Activated CD8-positive, alpha-beta T cell treated with anti-CD3 and anti-CD28 coated beads, Interleukin-2, amount 10 ng/mL, durations not matched to agents 7 days and 5 days (primary cell): ENCODE data around the gene LAMTOR5. TPM values are rescaled to one million over a fixed set of nuclear protein-coding genes. Genes with fewer than 3 reads are reported as not detected.

Experiments
- ATAC-seq: fragments of 150-1000 bp; cut with Tn5 transposase; one replicate; pipeline ENCODE4 v1.10.0; 2021; ENCODE audit warnings: moderate library complexity
- CTCF ChIA-PET: fragments of 350-600 bp; sonication (Branson Sonifier 250); formaldehyde crosslinking; loops from one replicate; lab custom pipeline; 2021; ENCODE audit warnings: antibody characterized with exemption; lab: Charles Lee
- POLR2A ChIA-PET: fragments of 350-600 bp; sonication (Branson Sonifier 250); formaldehyde crosslinking; loops from one replicate; lab custom pipeline; 2021; ENCODE audit warnings: antibody characterized with exemption; lab: Charles Lee
- DNase-seq: peaks from one replicate; pipeline ENCODE4 v3.0.0-alpha.2; 2020
- H3K27ac Mint-ChIP-seq: one replicate; pipeline ENCODE4 v1.8.0; 2021; ENCODE audit warnings: mild to moderate bottlenecking, mixed read lengths
- H3K27me3 Mint-ChIP-seq: one replicate; pipeline ENCODE4 v1.8.0; 2021; ENCODE audit warnings: low read depth, mixed read lengths
- H3K36me3 Mint-ChIP-seq: one replicate; pipeline ENCODE4 v1.8.0; 2021; ENCODE audit warnings: low read depth, mixed read lengths
- H3K4me1 Mint-ChIP-seq: one replicate; pipeline ENCODE4 v1.8.0; 2021; ENCODE audit warnings: low read depth, mixed read lengths
- H3K4me3 Mint-ChIP-seq: one replicate; pipeline ENCODE4 v1.8.0; 2021; ENCODE audit warnings: mild to moderate bottlenecking, mixed read lengths
- H3K9me3 Mint-ChIP-seq: one replicate; pipeline ENCODE4 v1.8.0; 2022; ENCODE audit warnings: mixed read lengths; ENCODE audit not compliant: insufficient read depth
- total RNA-seq, 2 experiments: library from RNA; stranded (reverse); gene quantifications; one replicate each; pipeline ENCODE4 v1.2.3, GENCODE V29; 2021

The LAMTOR5 gene
- 100 to 1,000 TPM; 123 TPM for total RNA-seq

DNA sequence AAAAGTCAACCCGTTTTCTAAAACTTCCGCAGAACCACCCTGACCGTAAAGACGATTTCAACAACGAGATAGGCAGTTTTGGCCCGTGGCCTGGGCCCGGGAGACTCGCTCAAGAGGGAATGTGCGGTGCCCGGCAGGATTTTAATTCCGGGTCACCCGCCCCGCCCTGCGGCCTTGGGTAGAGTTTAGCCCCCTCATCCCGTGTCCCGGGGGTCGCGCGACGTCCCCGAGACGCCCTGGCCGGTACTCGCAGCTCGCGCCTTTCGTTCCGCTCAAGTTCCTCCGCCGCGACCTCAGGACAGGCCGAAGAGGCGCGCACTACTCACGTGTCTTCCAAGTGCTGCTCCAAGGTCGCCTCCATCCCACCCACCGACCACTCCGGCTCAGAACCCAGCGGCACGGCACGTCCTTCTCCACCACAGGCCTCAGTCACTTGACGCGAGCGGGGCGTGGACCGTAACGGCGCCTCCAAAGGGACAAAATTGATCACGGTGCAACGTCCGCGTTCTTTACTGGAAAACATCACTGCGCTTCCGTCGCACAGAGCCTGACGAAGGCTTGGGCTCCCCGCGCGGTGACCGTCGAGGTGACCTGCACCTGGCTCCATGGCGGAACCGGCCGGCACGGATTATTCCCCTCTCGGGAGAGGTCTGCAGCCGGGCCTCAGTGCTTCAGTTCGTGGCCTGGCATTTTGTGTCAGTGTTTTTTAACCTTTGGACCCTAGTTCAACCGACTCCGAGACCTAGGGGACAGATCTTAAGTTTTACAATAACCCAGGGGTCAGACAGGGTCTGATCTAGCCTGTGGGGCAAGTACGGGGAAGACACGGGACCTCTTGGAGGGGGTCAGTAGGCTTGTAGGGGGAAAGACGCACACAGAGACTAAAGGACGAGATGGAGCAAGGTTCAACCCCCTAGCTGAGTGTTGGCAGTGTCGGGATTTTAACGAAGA is at the start of gene LAMTOR5:
Gene LAMTOR5 (minus strand): TSS at position 435 of the 951 bp plus-strand sequence. CDS start 74 bp downstream, at position 361.
- Mint-ChIP-seq H3K27me3 (no peaks in the 10 kb centered on the region), H3K27ac (peak within 1 kb of the TSS; percentile 100), H3K4me3 (peak within 1 kb of the TSS; percentile 100), H3K36me3 (peaks cover 15% of the 10 kb centered on the region), H3K9me3 (no peaks in the 10 kb centered on the region), H3K4me1 (peaks cover 28% of the 10 kb centered on the region)
- DNase-seq (peak; percentile 96), ATAC-seq (peak; percentile 93)
- CTCF ChIA-PET, result interaction anchor here (1.2 to 2.5 kb wide), 9 partner anchors 10 to 205 kb away, joined by 3 to 34 read pairs (median 8); partner anchors contain the start of gene KCNC4
- POLR2A ChIA-PET, result interaction anchor here (0.6 to 4.8 kb wide), 8 partner anchors 9 to 207 kb away, joined by 3 to 39 read pairs (median 4); partner anchors contain the start of gene RBM15

DNA sequence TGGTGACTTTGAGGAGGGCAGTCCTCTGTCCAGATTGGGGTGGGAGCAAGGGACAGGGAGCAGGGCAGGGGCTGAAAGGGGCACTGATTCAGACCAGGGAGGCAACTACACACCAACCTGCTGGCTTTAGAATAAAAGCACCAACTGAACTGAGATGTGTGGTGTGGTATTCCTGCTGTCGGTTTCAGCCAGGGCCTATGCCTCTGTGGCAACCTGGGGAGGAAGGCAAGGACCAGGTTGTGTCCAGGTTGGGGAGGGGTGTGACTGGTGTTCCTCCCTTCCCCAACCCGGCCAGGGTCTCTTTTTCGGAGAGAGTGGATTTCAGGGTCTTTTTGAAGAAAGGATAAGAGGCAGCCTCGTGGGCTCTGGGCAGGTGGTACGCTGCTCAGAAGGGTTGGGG is 49.7 kb upstream of the LAMTOR5 start:
- Mint-ChIP-seq H3K4me1 (no peaks in the 10 kb centered on the region), H3K27me3 (no peaks in the 10 kb centered on the region), H3K36me3 (no peaks in the 10 kb centered on the region), H3K4me3 (no peak overlapping the region), H3K27ac (no peak overlapping the region), H3K9me3 (no peaks in the 10 kb centered on the region)
- ATAC-seq (no peak), DNase-seq (no peak)
- ChIA-PET POLR2A (no interaction called here), CTCF (interaction anchor here (0.7 to 4.4 kb wide), 3 partner anchors 44 to 256 kb away, joined by 3 to 92 read pairs (median 4); no protein-coding TSS in a partner anchor)

DNA sequence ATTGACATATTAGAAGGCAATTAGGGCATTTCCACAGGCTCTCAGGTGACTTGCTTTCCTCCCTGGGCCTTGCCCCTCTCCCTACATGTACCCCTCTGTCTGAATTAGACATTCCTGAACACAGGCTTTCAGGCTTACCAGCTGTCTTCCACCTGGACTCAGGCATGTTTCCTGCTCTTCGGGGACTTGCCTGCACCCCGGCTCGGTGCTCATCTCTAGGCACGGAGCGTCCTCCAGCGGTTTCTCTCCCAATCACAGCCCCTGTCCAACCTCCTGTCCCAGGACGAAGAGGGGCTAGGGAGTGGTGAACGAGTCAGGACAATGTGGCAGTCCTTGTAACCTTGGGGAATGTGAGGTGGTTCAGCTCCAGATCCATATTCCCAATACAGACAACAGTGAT is 47.7 kb upstream of the LAMTOR5 start:
- no peak for ATAC-seq
- H3K9me3 Mint-ChIP-seq, result no peaks in the 10 kb centered on the region
- H3K27me3 Mint-ChIP-seq, result peaks cover 9% of the 10 kb centered on the region
- ChIA-PET CTCF (interaction anchor here (1.0 to 2.0 kb wide), 6 partner anchors 41 to 258 kb away, joined by 3 to 7 read pairs (median 4); no protein-coding TSS in a partner anchor), POLR2A (no interaction called here)
- H3K4me1 Mint-ChIP-seq, result no peaks in the 10 kb centered on the region
- no peaks in the 10 kb centered on the region for H3K36me3 Mint-ChIP-seq
- no peak for DNase-seq
- H3K27ac Mint-ChIP-seq, result no peak overlapping the region
- H3K4me3 Mint-ChIP-seq, result no peak overlapping the region

DNA sequence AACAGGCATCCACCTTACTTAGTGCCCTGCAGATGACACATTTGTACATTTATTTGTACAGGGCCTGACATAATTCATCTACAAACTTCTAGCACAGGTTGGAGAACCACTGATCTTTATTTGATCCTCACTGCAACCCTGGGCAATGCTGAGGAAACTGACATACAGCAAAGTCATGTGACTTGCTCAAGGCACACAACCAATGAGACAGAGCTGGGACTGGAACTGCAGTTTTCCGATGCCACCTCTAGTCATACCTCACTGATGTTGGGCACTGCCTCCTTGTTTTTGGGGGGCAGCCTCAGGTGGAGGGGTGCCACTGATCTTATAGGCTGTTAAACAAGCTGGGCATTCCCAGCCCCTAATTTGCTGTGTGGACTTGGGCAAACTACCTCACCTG is 46.8 kb upstream of the LAMTOR5 start:
- Mint-ChIP-seq H3K27me3 (peaks cover 13% of the 10 kb centered on the region), H3K9me3 (no peaks in the 10 kb centered on the region), H3K27ac (no peak overlapping the region), H3K4me1 (no peaks in the 10 kb centered on the region), H3K4me3 (no peak overlapping the region), H3K36me3 (no peaks in the 10 kb centered on the region)
- CTCF ChIA-PET, result interaction anchor here (1.0 to 2.0 kb wide), 6 partner anchors 42 to 257 kb away, joined by 3 to 7 read pairs (median 4); no protein-coding TSS in a partner anchor
- DNase-seq, result no peak
- no peak for ATAC-seq
- POLR2A ChIA-PET, result no interaction called here

DNA sequence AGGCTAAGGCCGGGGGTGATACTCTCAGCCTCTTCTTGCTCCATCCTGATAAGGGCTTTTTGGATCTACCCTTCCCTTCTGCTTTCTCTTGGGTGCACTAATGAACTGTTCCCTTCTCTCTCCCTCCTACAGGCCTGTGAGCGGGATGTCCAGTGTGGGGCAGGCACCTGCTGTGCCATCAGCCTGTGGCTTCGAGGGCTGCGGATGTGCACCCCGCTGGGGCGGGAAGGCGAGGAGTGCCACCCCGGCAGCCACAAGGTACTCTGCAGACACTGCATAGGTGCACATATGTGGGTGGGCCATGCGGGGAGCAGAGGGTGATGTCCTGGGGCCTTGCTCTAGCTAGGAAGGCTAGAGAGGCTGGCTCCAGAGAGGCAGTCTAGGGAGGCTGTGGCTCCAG is 46.3 kb upstream of the LAMTOR5 start:
- no peak overlapping the region for H3K27ac Mint-ChIP-seq
- H3K4me1 Mint-ChIP-seq, result no peaks in the 10 kb centered on the region
- POLR2A ChIA-PET, result no interaction called here
- no peak overlapping the region for H3K4me3 Mint-ChIP-seq
- H3K27me3 Mint-ChIP-seq, result peaks cover 15% of the 10 kb centered on the region
- H3K9me3 Mint-ChIP-seq, result no peaks in the 10 kb centered on the region
- DNase-seq (no peak), ATAC-seq (no peak)
- CTCF ChIA-PET, result interaction anchor here (1.0 to 1.4 kb wide), 3 partner anchors 41 to 251 kb away, joined by 3 to 5 read pairs (median 3); no protein-coding TSS in a partner anchor
- H3K36me3 Mint-ChIP-seq, result no peaks in the 10 kb centered on the region

DNA sequence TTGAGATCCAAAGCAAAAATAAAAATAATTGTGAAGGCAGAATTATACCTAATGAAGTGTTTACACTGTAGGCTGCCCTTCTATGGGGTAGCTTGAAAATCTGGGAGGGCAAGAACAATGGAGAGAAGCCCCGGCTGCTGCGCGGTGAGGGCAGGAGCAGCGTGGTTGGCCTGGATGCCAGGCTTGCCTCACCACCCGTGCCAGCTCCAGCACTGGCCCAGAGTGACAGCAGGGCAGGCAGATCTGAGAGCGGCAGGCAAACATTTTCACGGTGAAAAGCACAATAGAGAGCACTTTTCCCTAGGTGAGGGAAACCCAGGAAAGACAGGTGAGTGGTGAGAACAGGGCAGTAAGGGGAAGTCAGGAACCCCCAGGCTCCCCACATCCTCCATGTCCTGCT is 44.8 kb upstream of the LAMTOR5 start:
- Mint-ChIP-seq H3K9me3 (no peaks in the 10 kb centered on the region), H3K36me3 (no peaks in the 10 kb centered on the region), H3K27me3 (peaks cover 21% of the 10 kb centered on the region), H3K4me1 (no peaks in the 10 kb centered on the region), H3K27ac (no peak overlapping the region), H3K4me3 (no peak overlapping the region)
- ChIA-PET CTCF (interaction anchor here (1.2 to 1.8 kb wide), 4 partner anchors 8 to 245 kb away, joined by 4 to 11 read pairs (median 6); no protein-coding TSS in a partner anchor), POLR2A (no interaction called here)
- no peak for ATAC-seq
- DNase-seq, result no peak

DNA sequence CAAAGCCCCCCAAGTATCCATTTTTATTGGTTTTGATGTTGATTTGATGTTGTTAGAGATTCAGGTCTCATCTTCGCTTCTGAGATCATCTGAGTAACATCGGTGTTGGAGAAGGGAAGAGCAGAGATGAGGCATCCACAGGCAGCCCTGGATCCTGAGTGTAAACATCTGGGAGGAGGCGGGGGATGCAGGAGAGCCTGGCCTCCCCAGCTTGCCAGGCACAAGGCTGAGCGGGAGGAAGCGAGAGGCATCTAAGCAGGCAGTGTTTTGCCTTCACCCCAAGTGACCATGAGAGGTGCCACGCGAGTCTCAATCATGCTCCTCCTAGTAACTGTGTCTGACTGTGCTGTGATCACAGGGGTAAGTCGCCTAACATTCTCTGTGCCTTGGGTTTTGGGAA is 43.4 kb upstream of the LAMTOR5 start, which contains the start of gene PROK1:
Gene PROK1 (plus strand): TSS at position 221 of the 400 bp plus-strand sequence. CDS start 68 bp downstream, at position 289.
- H3K36me3 Mint-ChIP-seq, result no peaks in the 10 kb centered on the region
- H3K9me3 Mint-ChIP-seq, result no peaks in the 10 kb centered on the region
- POLR2A ChIA-PET, result no interaction called here
- DNase-seq (no peak), ATAC-seq (no peak)
- H3K27ac Mint-ChIP-seq, result no peak within 1 kb of the TSS
- no peak within 1 kb of the TSS for H3K4me3 Mint-ChIP-seq
- peaks cover 21% of the 10 kb centered on the region for H3K27me3 Mint-ChIP-seq
- H3K4me1 Mint-ChIP-seq, result no peaks in the 10 kb centered on the region
- CTCF ChIA-PET, result interaction anchor here (1.2 kb wide), 1 partner anchor 9 kb away, joined by 11 read pairs; no protein-coding TSS in a partner anchor

DNA sequence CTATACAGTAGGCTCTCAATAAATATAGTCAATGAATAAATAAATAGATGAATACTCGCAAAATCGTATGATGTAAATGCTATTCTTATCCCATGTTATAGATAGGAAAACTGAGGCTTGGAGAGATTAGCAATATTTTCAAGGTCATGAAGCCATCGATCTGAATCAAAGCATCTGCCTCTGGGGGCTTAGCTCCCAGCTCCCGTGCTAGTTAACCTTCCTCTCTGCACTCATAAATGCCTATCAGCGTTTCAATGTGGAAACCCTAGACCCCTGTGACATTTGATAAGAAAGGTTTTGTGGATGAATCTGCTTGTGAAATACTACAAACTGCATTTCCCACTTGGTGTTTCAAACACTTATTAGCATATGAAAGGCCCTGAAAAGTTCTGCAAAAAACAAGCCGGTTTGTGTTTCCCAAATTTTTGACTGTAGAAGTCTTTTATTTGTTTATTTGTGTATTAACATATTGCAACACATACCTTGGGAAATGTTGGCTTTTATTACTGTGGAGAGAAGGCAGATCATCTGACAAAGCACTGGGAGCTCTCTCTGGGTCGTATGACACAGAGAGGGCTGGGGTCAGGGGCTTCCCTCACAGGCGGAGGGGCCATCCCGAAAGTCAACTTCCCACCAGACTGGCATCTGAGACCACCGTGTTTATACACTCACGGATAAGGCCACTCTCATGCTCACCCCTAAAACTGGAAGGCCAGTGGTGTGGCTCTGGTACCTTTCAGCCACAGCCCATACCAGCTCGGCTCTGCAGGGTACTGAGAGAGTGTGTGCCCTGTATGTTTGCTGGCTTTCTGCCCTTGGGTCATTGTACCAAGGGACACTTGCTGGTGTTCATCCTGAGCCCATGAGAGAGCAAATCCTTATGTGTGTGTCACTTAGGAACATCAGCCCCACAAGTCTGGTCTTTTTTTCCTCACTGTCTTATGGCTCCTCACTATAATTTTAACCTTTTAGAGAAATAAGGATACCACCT is 42.5 kb upstream of the LAMTOR5 start:
- H3K4me1 Mint-ChIP-seq, result no peaks in the 10 kb centered on the region
- H3K9me3 Mint-ChIP-seq, result no peaks in the 10 kb centered on the region
- H3K4me3 Mint-ChIP-seq, result no peak overlapping the region
- DNase-seq, result no peak
- H3K27me3 Mint-ChIP-seq, result peaks cover 21% of the 10 kb centered on the region
- no peak for ATAC-seq
- POLR2A ChIA-PET, result no interaction called here
- CTCF ChIA-PET, result no interaction called here
- H3K36me3 Mint-ChIP-seq, result no peaks in the 10 kb centered on the region
- no peak overlapping the region for H3K27ac Mint-ChIP-seq

DNA sequence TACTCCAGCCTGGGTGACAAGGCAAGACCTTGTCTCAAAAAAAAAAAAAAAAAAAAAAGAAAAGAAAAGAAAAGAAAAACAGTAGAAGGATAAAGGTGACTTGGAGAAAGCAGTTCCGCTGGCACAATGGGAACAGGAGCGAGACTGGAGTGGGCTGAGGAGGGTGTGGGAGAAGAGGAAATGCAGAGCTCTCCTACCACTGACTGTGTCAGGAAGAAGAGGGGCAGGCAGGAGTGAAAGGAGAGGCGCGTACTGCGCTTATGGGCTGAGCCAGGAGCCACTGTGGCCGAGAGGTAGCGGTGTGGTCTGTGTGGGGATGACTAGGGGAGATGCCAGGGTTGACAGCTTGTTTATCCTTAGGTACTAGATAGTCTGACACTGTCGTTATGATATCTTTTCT is 37.1 kb upstream of the LAMTOR5 start:
- no peak for ATAC-seq
- no peak for DNase-seq
- Mint-ChIP-seq H3K9me3 (no peaks in the 10 kb centered on the region), H3K27me3 (peaks cover 14% of the 10 kb centered on the region), H3K4me3 (no peak overlapping the region), H3K27ac (no peak overlapping the region), H3K4me1 (no peaks in the 10 kb centered on the region), H3K36me3 (no peaks in the 10 kb centered on the region)
- CTCF ChIA-PET, result interaction anchor here (0.9 to 3.8 kb wide), 2 partner anchors 16 to 242 kb away, joined by 3 to 10 read pairs; no protein-coding TSS in a partner anchor
- POLR2A ChIA-PET, result no interaction called here

DNA sequence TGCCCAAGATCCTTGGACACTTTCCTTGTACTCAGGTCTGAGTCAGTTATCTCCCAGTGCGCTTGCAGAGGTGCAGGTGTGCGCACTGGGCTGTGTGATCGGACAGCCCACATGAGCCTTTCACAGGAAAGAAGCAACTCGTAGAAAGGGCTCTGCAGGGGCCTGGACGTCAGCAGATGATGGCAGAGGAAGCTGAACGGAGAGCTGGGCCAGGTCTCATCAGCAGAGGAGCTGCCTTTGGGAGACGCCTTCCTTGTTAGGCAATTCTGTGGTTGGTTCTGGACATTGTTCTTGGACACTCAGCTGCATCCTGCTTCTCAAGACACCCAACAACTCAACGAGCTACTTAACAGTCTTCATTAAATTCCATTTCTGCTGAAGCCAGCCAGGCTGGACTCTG is 36.0 kb upstream of the LAMTOR5 start:
- Mint-ChIP-seq H3K36me3 (no peaks in the 10 kb centered on the region), H3K9me3 (no peaks in the 10 kb centered on the region), H3K4me1 (no peaks in the 10 kb centered on the region), H3K27ac (no peak overlapping the region), H3K27me3 (peaks cover 9% of the 10 kb centered on the region), H3K4me3 (no peak overlapping the region)
- CTCF ChIA-PET, result interaction anchor here (3.8 kb wide), 1 partner anchor 17 kb away, joined by 10 read pairs; no protein-coding TSS in a partner anchor
- ATAC-seq (no peak), DNase-seq (no peak)
- POLR2A ChIA-PET, result interaction anchor here (0.6 kb wide), 1 partner anchor 155 kb away, joined by 3 read pairs; no protein-coding TSS in a partner anchor

DNA sequence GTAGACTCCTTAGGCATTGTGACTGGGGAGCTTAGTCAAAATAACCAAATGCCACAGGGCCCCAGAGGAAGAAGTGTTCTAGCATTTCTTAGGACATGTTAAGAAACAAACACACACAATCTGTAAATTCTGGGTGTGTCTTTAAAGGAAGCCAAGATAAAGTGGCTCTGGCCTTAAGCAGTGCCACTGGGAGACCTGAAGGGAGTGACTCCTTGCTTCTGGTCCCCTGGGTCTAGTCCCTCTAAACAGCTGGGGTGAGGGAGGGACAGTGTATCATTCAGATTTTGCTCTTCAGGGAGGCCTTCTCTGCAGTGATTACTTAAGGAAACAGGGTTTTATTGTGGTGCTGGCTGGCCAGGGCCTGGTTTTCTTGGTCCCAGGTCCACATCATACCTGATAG is 34.4 kb upstream of the LAMTOR5 start:
- POLR2A ChIA-PET, result interaction anchor here (0.6 kb wide), 1 partner anchor 229 kb away, joined by 3 read pairs; no protein-coding TSS in a partner anchor
- Mint-ChIP-seq H3K9me3 (no peaks in the 10 kb centered on the region), H3K4me1 (no peaks in the 10 kb centered on the region), H3K27me3 (peaks cover 6% of the 10 kb centered on the region), H3K4me3 (no peak overlapping the region), H3K27ac (no peak overlapping the region), H3K36me3 (no peaks in the 10 kb centered on the region)
- ATAC-seq (no peak), DNase-seq (no peak)
- CTCF ChIA-PET, result interaction anchor here (1.3 to 3.8 kb wide), 2 partner anchors 18 to 54 kb away, joined by 5 to 10 read pairs; no protein-coding TSS in a partner anchor
